Mucosa of rectum (tissue), 2 donors: Measurements from ENCODE around the gene GPR156.
"Not testable (repeated sequence)": the region's sequence is repeated elsewhere in the genome, so short reads cannot be mapped to it uniquely, and the experiment has no call there.

Experiments
- H3K27ac ChIP-seq, 2 donors: one replicate each; pipeline ENCODE4 v1.7.0; 2013; ENCODE audit warnings: inconsistent platforms in 2 of 2, low read depth in 2 of 2, low read length in 2 of 2
- H3K27me3 ChIP-seq, 2 donors: one replicate each; pipeline ENCODE4 v1.7.0; 2013; ENCODE audit warnings: low read length in 2 of 2; ENCODE audit not compliant: control insufficient read depth in 2 of 2, insufficient read depth in 2 of 2
- H3K36me3 ChIP-seq, 2 donors: one replicate each; pipeline ENCODE4 v1.7.0; 2013; ENCODE audit warnings: low read length in 2 of 2; ENCODE audit not compliant: control insufficient read depth in 2 of 2, insufficient read depth in 2 of 2
- H3K4me1 ChIP-seq, 2 donors: one replicate each; pipeline ENCODE4 v1.7.0; 2013; ENCODE audit warnings: low read length in 2 of 2, mild to moderate bottlenecking in 1 of 2; ENCODE audit not compliant: control insufficient read depth in 2 of 2, insufficient read depth in 2 of 2
- H3K4me3 ChIP-seq, 2 donors: one replicate each; pipeline ENCODE4 v1.7.0; 2013; ENCODE audit warnings: low read length in 2 of 2
- H3K9ac ChIP-seq, 2 donors: one replicate each; pipeline ENCODE4 v1.7.0; 2013; ENCODE audit warnings: low read length in 2 of 2, low read depth in 1 of 2, mild to moderate bottlenecking in 1 of 2
- H3K9me3 ChIP-seq, 2 donors: one replicate each; pipeline ENCODE4 v1.7.0; 2013; ENCODE audit warnings: low read length in 2 of 2; ENCODE audit not compliant: control insufficient read depth in 2 of 2
- donor health status: healthy.
- donor health status: Normal muscosa, but diverticular disease.

Gene GPR156

DNA sequence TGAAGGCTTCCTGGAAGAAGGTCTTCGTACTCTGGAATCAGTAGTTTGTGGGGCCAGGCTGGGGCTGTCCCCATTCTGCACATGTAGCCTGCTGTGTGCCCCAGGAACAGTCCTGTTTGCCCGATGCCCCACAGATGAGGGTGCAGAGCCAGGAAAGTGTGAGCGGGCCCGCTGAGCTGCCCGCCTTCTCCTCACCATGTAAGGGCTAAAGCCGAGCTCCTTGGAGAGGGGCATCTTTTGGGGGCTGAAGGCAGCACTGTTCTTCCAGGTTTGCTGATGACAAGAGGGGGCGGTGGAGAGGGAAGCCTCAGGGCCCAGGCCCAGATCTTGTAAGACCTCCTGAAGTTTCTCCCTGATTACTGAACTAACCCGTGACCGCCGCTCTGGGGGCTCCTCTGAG is 117.5 kb downstream of the GPR156 start:
- no peaks in the 10 kb centered on the region for H3K4me1 ChIP-seq
- H3K27me3 ChIP-seq, result no peaks in the 10 kb centered on the region

DNA sequence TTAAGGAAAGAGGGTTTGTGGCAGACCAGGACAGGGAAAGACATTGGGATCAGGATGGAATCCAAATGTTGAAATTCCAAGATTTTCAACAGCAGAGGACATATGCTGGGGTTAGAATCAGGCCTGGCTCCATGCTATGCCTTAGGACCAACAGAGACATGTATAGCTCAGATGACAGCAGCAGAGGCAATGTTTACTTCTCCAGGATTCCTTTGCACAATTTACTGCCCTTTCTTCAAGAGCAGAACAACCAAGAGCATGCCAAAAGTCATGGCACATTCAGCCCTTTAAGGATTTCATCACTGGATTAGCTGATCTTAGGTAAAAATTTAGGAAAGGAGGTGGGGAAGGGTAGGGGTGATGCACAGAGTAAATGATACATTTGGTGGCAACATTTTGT is 121.2 kb downstream of the GPR156 start:
- H3K27ac ChIP-seq, result no peak overlapping the region
- no peaks in the 10 kb centered on the region for H3K27me3 ChIP-seq
- H3K9me3 ChIP-seq, result no peaks in the 10 kb centered on the region
- no peaks in the 10 kb centered on the region for H3K36me3 ChIP-seq
- no peak overlapping the region for H3K9ac ChIP-seq
- H3K4me3 ChIP-seq, result no peak overlapping the region
- H3K4me1 ChIP-seq, result no peaks in the 10 kb centered on the region

More for the DNA sequence above, 117.5 kb downstream of the GPR156 start:
- Histone ChIP-seq H3K36me3 (no peaks in the 10 kb centered on the region), H3K9me3 (no peaks in the 10 kb centered on the region), H3K27ac (no peak overlapping the region), H3K4me3 (no peak overlapping the region), H3K9ac (no peak overlapping the region)

DNA sequence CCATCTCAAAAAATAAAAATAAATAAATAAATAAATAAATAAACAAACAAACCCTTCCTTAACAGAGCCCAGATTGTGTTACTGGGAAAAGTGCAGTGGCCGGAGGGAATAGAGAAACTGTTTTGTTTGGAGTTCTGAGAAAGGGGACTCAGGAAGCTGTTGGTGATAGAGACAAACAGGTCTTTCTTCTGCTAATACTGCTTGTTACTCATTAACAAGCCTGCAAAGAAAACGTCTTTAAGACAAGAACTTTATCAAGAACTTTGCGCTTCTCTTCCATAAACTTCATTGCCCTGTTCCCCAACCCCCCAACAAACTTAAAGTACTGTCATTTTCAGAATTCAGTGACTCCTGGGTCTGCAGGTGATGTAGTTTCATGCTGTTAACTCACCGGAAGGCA is 122.0 kb downstream of the GPR156 start:
- Histone ChIP-seq H3K27me3 (no peaks in the 10 kb centered on the region), H3K36me3 (no peaks in the 10 kb centered on the region), H3K4me3 (no peak overlapping the region), H3K9ac (no peak overlapping the region), H3K4me1 (no peaks in the 10 kb centered on the region), H3K27ac (no peak overlapping the region), H3K9me3 (no peaks in the 10 kb centered on the region)

DNA sequence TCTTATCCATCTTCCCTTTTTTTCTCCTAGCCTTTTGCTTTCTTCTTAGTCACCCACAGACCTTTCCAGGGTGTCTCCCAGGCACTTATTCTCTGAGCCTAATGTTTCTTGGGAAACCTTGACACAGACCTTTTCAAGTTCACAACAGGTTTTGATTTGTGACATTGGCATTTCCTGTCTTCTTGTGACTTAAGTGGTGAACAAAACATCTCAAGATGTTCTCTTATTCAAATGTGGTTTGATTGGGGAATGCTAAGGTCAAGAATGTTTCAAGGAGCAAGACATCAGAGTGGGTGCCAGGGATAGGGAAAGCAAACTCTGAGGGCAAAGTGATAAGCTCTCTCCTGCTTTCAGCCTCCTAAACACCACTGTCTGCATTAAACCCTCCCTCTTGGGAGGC is 122.6 kb downstream of the GPR156 start:
- H3K36me3 ChIP-seq, result no peaks in the 10 kb centered on the region
- no peaks in the 10 kb centered on the region for H3K9me3 ChIP-seq
- H3K9ac ChIP-seq, result no peak overlapping the region
- H3K4me1 ChIP-seq, result no peaks in the 10 kb centered on the region
- H3K4me3 ChIP-seq, result no peak overlapping the region
- H3K27ac ChIP-seq, result no peak overlapping the region
- no peaks in the 10 kb centered on the region for H3K27me3 ChIP-seq

DNA sequence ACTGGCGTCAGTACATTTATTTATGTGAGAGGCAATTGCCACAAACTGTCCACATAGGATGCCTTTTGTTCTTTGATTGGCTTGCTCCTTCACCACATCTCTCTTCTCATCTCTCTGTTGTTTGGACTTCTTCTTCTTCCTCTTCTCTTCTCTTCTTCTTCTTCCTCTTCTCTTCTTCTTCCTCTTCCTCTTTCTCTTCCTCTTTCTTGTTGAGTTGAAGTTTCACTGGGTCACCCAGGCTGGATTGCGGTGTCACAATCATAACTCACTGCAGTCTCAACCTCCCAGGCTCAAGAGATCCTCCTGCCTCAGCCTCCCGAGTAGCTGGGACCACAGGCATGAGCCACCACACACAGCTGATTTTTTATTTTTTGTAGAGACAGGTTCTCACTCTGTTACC is 123.1 kb downstream of the GPR156 start:
- Histone ChIP-seq H3K4me3 (no peak overlapping the region), H3K4me1 (no peaks in the 10 kb centered on the region), H3K27me3 (no peaks in the 10 kb centered on the region), H3K36me3 (no peaks in the 10 kb centered on the region), H3K27ac (no peak overlapping the region), H3K9me3 (no peaks in the 10 kb centered on the region), H3K9ac (no peak overlapping the region)

DNA sequence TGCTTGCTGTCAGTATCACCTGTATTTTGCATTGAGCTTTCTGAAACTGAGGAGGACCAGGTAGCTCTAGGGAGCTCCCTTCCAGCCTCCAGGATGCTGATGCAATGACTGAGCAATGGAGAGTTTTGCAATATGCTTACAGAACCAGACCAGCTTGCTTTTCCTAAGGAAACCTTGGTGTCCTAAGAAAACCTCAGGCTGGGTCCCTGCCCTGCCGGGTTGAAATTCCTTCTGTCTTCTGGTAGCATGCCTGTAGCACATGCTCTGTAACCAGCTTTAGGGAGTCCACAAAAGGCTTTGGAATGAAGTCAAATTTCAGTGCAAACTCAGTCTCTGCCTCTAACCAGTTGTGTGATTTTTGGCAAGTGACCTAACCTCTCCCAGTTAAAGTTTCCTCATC is 125.0 kb downstream of the GPR156 start:
- no peak overlapping the region for H3K27ac ChIP-seq
- H3K4me1 ChIP-seq, result no peaks in the 10 kb centered on the region
- H3K27me3 ChIP-seq, result no peaks in the 10 kb centered on the region
- no peak overlapping the region for H3K4me3 ChIP-seq
- no peaks in the 10 kb centered on the region for H3K9me3 ChIP-seq
- no peak overlapping the region for H3K9ac ChIP-seq
- H3K36me3 ChIP-seq, result no peaks in the 10 kb centered on the region

DNA sequence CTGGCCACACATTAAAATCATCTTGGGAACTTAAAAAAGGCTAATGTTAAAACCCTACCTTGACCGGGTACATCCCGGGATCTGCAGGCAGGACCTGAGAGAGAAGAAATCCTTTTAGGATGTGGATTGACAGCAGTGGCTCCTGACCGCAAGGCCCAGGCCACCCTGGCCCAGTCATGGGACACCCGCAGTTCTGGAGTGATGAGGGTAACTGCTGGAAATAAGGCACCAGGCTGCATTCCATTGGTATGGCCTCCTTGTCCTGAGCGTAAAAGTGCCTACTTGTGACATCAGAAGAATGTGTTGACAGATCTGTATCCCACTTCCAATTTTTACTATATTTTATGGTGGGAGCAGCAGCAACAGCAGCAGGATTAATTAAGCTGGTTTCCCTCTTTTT is 127.3 kb downstream of the GPR156 start:
- Histone ChIP-seq H3K9me3 (peaks cover 0 to 4% of the 10 kb centered on the region in 2 donors), H3K36me3 (no peaks in the 10 kb centered on the region), H3K27me3 (no peaks in the 10 kb centered on the region), H3K4me3 (no peak overlapping the region), H3K4me1 (no peaks in the 10 kb centered on the region), H3K27ac (no peak overlapping the region), H3K9ac (no peak overlapping the region)

DNA sequence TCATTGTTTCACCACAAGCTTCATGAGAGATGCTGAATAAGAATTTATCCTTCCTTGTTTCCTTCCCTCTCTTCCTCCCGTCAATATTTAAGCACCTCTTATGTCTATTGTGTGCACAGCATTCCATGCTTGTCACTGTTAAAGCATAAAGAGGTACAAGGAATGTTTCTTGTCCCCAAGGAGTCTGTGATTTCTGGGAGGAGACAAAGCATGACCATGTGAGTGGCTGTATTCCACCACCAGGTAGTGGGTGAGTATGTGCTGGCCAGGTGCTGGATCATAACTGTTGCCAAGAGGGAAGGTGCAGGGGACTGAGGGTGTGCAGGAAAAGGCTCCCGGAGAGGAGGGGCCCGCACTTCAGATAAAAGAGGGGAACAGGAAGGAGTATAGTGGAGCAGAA is 127.9 kb downstream of the GPR156 start:
- H3K36me3 ChIP-seq, result no peaks in the 10 kb centered on the region
- H3K9me3 ChIP-seq, result peaks cover 0 to 4% of the 10 kb centered on the region in 2 donors
- H3K9ac ChIP-seq, result no peak overlapping the region
- no peak overlapping the region for H3K27ac ChIP-seq
- H3K4me3 ChIP-seq, result no peak overlapping the region
- no peaks in the 10 kb centered on the region for H3K27me3 ChIP-seq
- no peaks in the 10 kb centered on the region for H3K4me1 ChIP-seq

DNA sequence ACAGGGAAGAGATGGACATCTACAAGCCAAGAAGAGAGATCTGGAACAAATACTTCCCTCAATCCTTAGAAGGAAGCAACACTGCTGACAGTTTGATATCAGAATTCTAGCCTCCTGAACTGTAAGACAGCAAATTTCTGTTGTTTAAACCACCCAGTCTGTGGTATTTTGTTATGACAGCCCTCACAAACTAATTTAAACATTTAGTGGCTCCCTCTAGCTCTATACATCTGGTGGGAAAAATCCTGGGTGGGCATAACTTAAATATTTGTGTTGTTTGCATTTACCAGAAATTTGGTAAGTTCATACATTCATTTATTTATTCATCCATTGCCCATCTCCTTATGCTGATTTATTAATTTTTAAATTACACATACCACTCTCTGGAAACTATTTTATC is 128.3 kb downstream of the GPR156 start:
- no peaks in the 10 kb centered on the region for H3K4me1 ChIP-seq
- no peaks in the 10 kb centered on the region for H3K36me3 ChIP-seq
- H3K27ac ChIP-seq, result no peak overlapping the region
- H3K27me3 ChIP-seq, result no peaks in the 10 kb centered on the region
- H3K9ac ChIP-seq, result no peak overlapping the region
- H3K4me3 ChIP-seq, result no peak overlapping the region
- H3K9me3 ChIP-seq, result peaks cover 0 to 4% of the 10 kb centered on the region in 2 donors

DNA sequence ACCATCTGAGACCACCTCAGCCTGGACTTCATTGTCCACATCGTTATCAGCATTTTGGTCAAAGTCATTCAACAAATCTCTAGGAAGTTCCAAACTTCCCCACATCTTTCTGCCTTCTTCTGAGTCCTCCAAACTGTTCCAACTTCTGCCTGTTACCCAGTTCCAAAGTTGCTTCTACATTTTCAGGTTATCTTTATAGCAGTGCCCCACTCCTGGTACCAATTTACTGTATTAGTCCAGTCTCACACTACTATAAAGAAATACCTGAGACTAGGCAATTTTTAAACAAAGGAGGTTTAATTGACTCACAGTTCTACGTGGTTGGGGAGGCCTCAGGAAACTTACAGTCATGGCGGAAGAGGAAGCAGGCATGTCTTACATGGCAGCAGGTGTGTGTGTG is 129.3 kb downstream of the GPR156 start:
- not testable (repeated sequence) for H3K9me3 ChIP-seq, H3K9ac ChIP-seq, H3K36me3 ChIP-seq, H3K4me1 ChIP-seq, H3K27ac ChIP-seq, H3K27me3 ChIP-seq, H3K4me3 ChIP-seq

DNA sequence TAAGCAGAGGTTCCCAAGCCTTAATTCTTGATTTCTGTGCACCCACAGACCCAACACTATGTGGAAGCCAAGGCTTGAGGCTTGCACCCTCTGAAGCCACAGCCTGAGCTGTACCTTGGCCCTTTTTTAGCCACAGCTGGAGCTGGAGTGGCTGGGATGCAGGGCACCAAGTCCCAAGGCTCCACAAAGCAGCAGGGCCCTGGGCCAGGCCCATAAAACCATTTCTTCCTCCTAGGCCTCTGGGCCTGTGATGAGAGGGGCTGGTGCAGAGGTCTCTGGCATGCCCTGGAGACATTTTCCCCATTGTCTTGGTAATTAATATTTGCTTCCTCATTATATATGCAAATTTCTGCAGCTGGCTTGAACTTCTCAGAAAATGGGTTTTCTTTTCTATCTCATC is 129.9 kb downstream of the GPR156 start:
- peaks cover 0 to 4% of the 10 kb centered on the region in 2 donors for H3K9me3 ChIP-seq
- H3K9ac ChIP-seq, result no peak overlapping the region
- no peaks in the 10 kb centered on the region for H3K4me1 ChIP-seq
- no peak overlapping the region for H3K27ac ChIP-seq
- H3K4me3 ChIP-seq, result no peak overlapping the region
- H3K27me3 ChIP-seq, result no peaks in the 10 kb centered on the region
- no peaks in the 10 kb centered on the region for H3K36me3 ChIP-seq
